NCI-H226 (cell line): ENCODE data around the gene SEMA4G.
"Not testable (repeated sequence)": the region's sequence is repeated elsewhere in the genome, so short reads cannot be mapped to it uniquely, and the experiment has no call there.

ENCODE experiments used
- DNase-seq: peaks from one replicate; pipeline ENCODE4 v3.0.0-alpha.2; 2015

Gene SEMA4G

DNA sequence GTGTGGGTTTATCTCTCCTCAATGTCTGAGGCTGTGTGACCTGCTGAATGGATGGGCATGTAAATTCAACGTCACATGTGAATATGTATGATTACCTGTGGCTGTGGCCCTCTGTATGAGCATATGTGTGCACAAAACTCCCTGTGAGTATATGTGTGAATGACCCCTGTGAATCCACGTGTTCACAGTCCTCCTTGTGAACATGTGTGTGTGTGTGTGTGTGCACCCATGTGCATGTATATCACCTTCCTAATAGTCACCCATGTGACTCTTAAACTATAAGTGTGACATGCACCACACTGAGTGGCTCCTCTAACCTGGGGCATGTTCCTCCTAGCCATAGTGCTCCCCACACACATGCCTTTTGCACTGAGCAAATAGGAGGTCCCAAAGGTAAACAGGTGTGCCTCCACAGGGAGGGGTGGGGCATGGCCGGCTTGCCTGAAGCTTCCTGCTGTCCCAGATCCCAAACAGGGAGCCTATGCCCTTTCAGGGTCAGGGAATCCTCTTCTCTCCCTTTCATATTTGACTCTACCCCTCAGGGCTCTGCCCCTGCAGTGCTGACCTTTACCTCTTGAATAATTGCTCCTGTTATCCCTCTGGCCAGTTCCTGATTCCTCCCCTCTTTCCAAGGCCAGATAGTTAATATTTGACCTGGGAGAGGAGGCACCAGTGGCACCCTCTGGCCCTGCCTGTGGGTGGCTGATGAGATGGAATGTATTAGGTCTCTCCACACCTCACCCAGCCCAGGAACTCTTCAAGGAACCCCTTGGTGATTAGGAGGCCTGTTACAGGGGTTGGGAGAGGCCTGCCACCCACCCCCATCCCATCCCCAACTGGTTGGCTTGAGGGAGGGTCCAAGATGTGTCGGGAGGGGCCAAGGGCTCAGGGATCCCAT, 1.9 kb downstream of the SEMA4G start:
- DNase-seq = no peak

DNA sequence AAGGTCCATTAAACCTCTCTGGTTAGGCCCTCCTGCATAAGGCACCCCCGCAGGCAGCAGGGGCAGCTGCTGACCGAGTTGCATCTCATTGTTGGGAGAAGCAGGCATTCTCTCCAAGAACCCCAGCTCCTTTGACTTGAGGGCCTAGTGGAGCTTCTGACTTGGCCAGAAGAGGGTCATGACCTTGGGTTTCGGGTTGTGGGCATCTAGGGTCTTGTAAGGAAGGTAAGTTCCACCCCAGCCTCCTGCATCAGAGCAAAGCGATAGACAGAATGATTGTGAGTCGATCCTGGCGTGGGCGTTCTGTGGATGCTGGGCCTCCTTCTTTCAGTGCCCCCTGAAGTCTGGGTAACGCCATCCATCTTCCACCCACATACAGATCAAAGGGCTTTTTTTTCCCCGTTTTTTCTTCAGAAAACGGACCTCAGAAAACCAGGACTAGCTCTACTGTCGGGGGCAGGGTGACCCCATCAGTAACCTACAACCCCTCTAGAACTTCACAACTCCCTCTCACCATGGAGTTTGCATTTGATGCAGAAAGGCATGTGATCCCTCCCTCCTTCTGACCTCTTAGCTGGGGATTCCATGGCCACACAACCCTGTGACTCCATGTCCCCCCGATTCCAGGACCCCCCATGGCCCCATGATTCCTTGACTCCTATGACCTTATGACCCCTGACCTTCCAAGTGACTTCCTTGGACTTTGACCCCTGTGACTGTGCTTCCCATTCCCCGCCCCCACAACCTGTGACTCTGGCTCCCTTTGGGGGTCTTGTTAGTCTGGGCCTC, 3.0 kb downstream of the SEMA4G start:
- no peak for DNase-seq

DNA sequence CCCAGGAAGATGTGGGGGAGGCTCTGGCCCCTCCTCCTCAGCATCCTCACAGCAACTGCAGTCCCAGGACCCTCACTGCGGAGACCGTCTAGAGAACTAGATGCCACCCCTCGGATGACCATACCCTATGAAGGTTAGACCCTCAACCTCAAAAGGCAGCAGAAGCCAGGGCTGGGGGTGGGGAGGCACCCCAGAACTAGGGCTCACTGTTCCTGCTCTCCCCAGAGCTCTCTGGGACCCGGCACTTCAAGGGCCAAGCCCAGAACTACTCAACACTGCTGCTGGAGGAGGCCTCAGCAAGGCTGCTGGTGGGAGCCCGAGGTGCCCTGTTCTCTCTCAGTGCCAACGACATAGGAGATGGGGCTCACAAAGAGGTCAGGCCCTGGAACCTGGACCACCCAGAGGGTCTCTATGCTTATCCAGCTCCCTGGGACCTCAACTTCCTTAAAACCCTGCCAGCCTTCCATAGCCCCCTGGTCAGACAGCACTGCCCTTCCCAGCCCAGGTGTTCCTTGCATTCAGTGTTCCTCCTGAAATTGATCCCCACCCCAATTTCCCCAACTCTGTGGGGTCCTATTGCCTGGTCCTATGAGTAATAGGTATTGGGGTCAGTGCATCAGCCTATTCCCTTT, 3.7 kb downstream of the SEMA4G start:
- DNase-seq = no peak

DNA sequence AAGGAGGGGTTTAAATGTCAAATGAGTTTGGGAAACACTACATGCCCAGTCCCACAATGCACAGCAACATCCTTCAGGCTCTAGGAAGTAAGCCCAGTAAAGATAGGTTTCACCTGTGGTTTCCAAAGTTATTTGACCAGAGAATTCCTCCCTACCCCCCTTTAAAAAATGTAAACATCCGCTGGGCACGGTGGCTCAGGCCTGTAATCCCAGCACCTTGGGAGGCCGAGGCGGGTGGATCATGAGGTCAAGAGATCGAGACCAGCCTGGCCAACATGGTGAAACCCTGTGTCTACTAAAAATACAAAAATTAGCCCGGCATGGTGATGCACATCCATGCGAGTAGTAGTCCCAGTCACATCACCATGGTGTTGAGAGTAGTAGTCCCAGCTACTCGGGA, 6.1 kb downstream of the SEMA4G start:
- DNase-seq = not testable (repeated sequence)

DNA sequence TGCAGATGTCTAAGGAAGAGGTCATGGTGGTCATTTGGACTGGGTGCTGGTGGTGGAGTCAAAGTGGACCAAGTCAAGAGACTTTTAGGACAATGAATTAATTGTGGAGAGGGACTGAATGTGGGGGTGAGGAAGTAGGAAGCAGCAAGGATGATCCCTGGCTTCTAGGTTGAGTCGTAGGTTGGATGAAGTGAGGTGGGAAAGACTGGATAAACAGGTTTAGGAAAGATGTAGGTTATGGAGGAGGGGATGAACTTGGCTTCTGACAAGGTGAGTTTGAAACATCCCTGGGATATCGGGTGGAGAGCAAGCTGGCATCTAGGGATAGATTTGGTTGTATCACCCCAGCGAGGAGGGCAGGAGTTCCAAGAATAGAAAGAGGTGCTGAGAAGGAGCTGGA, 7.6 kb downstream of the SEMA4G start:
- no peak for DNase-seq

DNA sequence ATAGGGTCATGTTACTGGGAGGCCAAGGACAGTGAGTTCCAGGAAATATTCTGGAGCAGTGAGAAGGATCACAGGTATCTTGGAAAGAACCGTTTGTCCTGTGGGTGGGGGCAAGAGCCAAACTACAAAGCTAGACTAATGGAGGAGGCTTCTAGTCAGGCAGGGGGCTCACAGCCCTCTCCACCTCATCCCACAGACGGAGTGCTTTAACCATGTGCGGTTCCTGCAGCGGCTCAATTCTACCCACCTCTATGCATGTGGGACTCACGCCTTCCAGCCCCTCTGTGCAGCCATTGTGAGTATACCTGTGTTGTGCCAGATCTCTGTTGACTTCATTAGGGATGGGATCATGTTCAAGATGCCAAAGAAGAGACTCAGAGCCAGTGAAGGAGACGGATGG, 8.1 kb downstream of the SEMA4G start:
- no peak for DNase-seq

DNA sequence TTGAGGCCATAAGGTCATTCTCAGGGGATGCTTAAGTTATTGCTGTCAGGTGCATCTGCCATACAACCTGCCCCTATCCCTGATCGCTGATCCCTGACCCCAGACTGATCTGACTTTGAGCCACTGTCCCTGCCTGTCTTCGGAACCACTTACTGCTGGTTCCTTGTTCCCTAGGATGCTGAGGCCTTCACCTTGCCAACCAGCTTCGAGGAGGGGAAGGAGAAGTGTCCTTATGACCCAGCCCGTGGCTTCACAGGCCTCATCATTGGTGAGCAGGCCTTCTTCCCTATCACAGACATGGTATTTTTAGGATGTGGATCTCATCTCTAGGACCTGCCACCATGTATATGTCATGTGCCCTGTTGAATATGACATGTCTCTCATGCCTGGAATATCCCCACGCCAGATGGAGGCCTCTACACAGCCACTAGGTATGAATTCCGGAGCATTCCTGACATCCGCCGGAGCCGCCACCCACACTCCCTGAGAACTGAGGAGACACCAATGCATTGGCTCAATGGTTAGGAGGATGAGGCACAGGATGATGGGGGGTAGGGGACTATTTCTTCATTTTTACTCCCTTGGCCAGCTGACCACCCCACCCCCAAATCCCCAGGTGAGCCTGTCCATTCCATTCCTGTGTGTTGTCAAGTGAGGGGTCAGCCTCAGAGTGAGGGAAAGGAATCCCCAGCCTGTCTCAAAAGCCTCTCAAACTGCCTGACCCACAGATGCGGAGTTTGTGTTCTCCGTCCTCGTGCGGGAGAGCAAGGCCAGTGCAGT, 9.0 kb downstream of the SEMA4G start:
- DNase-seq = no peak

DNA sequence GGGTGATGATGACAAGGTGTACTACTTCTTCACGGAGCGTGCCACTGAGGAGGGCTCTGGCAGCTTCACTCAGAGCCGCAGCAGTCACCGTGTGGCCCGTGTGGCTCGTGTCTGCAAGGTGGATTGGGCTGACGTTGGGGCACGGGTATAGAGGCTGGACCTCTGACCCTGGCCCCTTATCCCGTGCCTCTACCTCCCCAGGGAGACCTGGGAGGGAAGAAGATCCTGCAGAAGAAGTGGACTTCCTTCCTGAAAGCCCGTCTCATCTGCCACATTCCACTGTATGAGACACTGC, 9.5 kb downstream of the SEMA4G start:
- DNase-seq = no peak

DNA sequence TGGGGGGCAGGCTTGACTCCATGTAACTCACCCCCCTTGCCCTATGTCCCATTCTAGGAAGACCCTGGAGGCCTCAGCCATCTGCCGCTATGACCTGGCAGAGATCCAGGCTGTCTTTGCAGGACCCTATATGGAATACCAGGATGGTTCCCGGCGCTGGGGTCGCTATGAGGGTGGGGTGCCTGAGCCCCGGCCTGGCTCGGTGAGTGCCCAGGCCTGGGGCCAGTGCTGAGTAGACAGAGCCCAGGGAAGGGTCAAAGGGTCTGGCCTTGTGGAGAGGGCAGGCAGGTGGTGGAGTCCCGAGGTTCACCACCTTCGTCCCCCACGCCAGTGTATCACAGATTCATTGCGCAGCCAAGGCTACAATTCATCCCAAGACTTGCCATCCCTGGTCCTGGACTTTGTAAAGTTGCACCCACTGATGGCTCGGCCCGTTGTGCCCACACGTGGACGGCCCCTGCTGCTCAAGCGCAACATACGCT, 10.5 kb downstream of the SEMA4G start:
- DNase-seq = no peak

DNA sequence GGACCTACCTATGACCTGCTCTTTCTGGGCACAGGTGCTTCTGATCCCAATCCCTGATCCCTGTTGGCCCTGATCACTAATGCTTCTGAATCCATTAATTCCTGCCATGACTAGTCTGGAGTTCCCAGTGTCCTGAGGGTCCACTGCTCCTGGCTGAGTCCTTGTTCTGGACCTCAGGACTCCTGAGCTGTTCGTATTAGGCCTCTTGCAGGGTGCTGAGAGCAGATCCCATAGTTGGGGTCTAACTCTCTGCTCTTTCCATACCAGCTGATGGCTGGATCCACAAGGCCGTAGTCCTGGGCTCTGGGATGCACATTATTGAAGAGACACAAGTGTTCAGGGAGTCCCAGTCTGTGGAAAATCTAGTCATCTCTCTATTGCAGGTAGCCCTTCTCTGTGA, 11.0 kb downstream of the SEMA4G start:
- DNase-seq = no peak

DNA sequence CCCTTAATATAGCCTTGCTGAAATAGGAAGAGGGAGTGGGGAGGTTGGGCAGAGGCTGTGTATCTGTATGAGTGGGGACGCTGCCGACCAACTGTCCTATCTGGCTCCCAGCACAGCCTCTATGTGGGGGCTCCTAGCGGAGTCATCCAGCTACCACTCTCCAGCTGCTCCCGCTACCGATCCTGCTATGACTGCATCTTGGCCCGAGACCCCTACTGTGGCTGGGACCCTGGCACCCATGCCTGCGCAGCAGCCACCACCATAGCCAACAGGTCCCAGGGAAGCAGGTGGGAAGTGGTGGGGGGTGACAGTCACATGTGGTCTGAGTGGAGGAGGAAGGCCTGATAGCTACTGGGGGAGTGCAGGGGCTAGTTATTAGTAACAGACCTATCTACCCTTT, 11.4 kb downstream of the SEMA4G start:
- DNase-seq = no peak

DNA sequence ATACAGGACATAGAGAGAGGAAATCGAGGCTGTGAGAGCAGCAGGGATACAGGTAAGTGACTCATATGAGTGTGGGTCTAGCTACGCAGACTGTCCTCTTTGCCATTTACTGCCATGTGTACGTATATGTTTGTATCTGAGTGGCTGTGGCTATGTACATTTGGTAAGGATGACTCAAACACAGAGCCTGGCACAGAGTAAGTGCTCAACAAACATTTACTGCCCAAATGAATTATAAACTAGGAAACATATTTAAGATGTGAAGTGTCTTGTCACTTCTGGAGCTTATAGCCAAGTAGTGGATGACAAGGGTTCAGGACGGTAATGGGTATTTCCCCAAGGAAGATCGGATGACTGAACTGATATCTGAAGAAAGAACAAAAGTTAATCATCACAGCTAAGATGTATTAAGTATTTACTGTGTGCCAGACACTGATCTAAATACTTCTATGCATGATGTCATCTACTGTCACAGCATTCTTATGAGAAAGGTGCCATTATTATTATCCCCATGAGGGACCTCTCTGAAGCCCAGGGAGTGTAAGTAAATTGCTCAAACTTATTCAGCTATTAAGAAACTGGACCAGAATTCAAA, 12.0 kb downstream of the SEMA4G start:
- DNase-seq = no peak

DNA sequence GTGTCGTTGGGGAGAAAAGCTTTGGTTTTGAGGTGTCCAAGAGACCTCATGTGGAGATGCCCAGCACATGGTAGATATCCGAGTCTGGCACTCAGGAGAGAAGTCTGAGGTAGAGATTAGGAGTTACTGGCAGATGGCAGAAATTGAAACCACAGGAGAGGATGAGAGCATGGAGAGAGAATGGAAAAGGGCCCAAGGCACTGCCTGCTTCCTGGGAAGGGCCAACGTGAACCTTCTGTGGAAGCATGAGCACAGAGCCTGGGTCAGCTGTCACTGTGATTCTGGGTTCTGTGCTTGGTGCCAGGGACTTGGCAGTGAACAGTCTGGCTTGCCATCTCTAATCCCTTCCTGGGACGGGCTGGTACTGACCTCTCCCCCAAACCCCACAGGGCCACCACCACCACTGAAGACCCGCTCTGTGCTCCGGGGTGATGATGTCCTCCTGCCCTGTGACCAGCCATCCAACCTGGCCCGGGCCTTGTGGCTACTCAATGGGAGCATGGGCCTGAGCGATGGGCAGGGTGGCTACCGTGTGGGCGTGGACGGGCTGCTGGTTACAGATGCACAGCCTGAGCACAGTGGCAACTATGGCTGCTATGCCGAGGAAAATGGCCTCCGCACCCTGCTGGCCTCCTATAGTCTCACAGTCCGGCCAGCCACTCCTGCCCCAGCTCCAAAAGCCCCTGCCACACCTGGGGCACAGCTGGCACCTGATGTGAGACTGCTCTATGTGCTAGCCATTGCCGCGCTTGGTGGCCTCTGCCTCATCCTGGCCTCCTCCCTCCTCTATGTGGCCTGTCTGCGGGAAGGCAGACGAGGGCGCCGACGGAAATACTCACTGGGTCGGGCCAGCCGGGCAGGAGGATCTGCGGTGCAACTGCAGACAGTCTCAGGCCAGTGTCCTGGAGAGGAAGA, 13.9 kb downstream of the SEMA4G start:
- DNase-seq = no peak

DNA sequence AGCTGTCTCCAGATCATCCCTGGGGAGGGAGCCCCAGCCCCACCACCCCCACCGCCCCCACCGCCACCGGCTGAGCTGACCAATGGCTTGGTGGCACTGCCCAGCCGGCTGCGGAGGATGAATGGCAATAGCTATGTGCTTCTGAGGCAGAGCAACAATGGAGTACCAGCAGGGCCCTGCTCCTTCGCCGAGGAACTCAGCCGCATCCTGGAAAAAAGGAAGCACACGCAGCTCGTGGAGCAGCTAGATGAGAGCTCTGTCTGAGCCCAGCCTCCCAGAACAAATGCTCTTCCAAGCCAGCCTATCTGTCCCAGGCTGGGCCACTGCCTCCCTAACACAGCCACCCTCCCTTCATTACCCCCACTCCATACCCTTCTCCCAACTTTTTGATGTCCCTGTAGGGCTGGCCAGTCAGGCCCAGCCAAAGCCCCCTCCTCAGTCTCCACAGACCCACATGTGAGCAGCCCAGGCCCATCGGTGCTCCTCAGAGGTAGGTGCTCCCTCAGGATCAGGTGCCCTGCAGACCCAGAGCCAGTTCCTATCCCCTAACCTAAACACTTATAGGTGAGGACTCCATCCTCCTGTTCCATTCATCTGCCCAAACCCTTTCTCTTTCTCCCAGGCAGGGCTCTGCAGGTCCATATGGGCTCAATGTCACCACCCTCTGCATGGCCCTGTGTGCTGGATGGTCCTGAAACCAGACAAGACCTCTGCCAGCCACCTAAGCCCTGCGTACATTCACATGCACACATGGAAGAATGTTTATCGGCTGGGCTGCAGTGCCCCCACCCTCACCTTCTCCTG, 14.8 kb downstream of the SEMA4G start:
- DNase-seq = no peak

DNA sequence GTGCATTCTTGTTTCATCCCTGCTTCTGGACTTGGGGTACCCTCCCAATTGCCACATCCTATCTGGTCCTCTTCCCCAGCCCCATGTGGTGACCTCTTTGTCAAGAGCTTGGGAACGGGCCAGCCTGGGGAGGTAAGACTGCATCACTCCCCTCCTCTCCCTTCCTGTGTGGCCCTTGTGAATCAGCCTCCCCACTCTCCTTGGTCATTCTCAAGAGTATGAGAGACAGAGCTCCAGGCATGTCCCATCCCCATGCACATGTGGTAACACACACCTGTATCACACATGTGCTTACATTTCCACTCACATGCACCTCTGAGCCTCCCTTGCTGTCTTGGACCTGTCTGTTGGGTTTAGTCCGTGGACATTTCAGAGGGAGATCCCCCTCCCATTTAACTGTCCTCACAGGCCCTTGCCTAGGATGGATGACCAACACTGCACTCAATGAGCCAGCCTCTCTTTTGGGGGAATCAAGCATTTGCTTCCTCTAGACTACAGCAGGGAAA, 15.4 kb downstream of the SEMA4G start:
- no peak for DNase-seq

DNA sequence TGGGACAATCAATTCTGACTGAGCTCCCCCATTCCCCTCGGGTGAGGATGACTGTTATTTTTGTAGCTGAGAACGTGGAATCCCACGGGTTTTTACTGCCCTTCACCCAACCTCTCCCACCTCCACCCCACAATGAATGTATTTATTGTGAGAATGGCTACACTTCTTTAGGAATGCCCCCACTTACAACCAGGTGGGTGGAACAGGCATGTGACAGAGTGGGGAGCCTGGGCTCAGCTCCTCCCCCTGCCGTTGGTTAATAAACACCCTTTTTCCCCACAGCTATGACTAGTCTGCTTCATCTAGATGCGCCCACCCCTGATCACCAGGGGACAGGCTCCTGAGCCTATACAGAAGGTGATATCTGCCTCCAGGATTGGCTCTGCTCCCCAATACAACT, 16.0 kb downstream of the SEMA4G start:
- DNase-seq = no peak

DNA sequence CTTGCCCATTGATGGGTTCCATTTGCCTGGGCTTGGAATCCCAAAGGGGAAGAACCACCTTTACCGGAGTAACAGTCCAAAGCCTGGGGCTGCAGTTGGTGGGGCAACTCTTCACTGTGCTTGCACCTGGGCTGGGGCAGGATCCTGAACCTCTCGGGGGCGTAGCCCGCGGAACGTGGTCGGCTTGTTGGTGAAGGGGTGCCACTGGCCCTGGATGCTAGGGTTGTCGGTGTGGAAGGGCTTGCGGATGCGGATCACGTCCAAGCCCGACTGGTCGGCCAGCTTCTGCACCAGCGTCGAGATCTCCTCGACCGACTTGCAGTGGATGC, 17.3 kb downstream of the SEMA4G start:
- DNase-seq = no peak

DNA sequence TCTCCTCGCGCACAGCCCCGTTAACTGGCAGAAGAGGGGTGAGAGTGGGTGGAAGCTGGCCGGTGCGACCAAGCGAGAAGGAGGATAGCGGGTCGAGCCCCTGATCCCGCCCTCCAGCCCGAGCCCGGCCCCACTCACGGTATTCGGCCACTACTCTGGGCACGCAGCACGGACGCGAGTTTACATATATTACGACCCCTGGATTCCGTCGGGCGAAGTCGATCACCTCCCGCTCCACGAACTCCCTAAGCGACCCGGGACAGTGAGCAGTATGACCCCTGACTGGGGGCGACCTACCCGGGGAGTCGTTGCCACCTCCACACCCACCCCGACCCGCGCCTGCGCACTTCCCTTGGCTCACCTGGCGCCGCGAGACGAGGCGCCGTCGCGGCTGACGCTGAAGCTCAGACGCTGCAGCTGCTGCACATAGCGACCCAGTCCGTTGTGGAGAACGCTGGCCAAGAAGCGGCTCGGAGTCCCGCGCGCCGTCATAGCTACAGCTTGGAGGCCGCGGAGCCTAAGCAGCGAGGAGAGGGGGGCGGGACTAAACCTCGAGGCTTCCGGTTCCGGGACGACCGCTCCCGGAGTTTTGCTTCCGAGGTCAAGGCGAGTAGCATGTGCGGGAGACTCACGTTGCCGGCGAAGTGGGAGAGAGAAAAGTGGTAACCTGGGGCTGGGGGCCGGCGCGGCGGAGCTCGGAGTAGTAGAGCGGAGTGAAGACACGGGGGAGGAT, 17.8 kb downstream of the SEMA4G start, which contains the start of the genes MRPL43 and TWNK:
Gene MRPL43, minus strand, starts transcription at position 546 of the 733 bp plus-strand sequence. Its CDS starts 54 bp downstream, at position 492.
Gene TWNK, plus strand, starts transcription at position 592 of the 733 bp plus-strand sequence. CDS start 668 bp downstream, outside the sequence.
- DNase-seq = peak; percentile 76

DNA sequence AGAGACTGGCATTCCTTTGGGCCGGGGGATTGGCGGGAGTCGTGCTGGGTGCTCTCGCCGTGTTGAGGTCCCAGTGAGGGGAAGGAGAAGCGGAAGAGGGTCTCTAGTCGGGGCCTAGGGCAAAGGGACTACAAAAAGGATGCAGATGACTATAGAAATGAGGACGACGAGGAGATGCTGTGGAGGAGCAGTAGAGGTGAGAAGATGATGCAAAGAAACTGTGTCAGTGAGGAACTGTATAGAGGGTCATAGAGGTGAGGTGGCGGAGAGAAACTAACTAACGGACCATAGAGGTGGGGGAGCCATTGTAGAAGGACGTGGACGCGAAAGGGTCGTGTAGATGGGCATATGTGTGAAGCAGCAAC, 18.4 kb downstream of the SEMA4G start:
- no peak for DNase-seq

DNA sequence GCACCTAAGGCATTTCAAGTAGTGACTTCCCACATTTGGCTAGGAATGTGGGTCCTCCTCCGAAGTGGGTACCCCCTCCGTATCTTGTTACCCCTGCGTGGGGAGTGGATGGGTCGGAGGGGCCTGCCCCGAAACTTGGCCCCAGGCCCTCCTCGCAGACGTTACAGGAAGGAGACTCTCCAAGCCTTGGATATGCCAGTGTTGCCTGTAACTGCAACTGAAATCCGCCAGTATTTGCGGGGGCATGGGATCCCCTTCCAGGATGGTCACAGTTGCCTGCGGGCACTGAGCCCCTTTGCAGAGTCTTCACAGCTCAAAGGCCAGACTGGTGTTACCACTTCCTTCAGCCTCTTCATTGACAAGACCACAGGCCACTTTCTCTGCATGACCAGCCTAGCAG, 18.9 kb downstream of the SEMA4G start:
- no peak for DNase-seq
